ENCODE results near the gene MS4A6E. TPM values are rescaled to one million over a fixed set of nuclear protein-coding genes. Genes with fewer than 3 reads are reported as not detected.
"Not testable (repeated sequence)": the region's sequence is repeated elsewhere in the genome, so short reads cannot be mapped to it uniquely, and the experiment has no call there.

MS4A6E gene
- not detected in 2 replicates for total RNA-seq (2014; rRNA removed; shearing (Covaris generic); ENCODE audit: low replicate concordance)

- in situ Hi-C loops (cut with HindIII; ENCODE audit: low pct_unique_long_range_greater_than_20kb, low sequenced_read_pairs): no loop called here
- DNase-seq (ENCODE audit: low read depth): no peak
These were observed at the start of gene MS4A6E for GRCh38 chr11:60326955-60327354. MS4A6E (plus strand) TSS chr11:60327255; CDS start chr11:60334896, 7,641 bp downstream.

GRCh38 chr11:60280412-60280811 is 46.6 kb upstream of the MS4A6E start, which contains the start of gene MS4A4A:
MS4A4A (plus strand) TSS chr11:60280666; CDS start chr11:60280676, 10 bp downstream.
- in situ Hi-C loops (cut with HindIII; ENCODE audit: low pct_unique_long_range_greater_than_20kb, low sequenced_read_pairs): no loop called here

GRCh38 chr11:60281485-60281884 is 45.6 kb upstream of the MS4A6E start:
- in situ Hi-C loops (cut with HindIII; ENCODE audit: low pct_unique_long_range_greater_than_20kb, low sequenced_read_pairs): no loop called here
- no peak for DNase-seq (ENCODE audit: low read depth)

More at GRCh38 chr11:60280412-60280811, 46.6 kb upstream of the MS4A6E start, which contains the start of gene MS4A4A:
- no peak for DNase-seq (ENCODE audit: low read depth)

DNA sequence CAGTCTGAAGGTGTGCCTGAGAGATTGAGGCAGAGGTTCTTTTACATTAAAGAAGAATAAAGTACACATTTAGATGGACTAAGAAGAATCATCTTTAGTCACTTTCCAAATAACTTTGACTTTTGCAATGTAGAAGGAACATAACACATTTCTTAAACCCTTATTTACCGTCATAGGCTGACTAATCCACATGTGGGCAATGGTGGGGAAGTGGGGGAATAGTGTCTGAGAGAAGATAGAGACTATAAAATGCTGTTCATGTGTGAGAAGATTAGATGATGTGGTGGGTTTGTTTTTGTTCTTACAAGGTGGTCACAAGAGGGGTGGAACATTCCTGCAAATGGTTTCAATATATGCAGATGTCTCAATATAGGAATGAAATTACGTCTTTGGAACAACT is 44.8 kb upstream of the MS4A6E start:
- DNase-seq (ENCODE audit: low read depth): no peak
- in situ Hi-C loops (cut with HindIII; ENCODE audit: low pct_unique_long_range_greater_than_20kb, low sequenced_read_pairs): no loop called here

GRCh38 chr11:60285411-60286126 is 41.5 kb upstream of the MS4A6E start:
- in situ Hi-C loops (cut with HindIII; ENCODE audit: low pct_unique_long_range_greater_than_20kb, low sequenced_read_pairs); DNase-seq (ENCODE audit: low read depth): not testable (repeated sequence)

GRCh38 chr11:60288531-60288930 is 38.5 kb upstream of the MS4A6E start:
- DNase-seq (ENCODE audit: low read depth): no peak
- in situ Hi-C loops (cut with HindIII; ENCODE audit: low pct_unique_long_range_greater_than_20kb, low sequenced_read_pairs): no loop called here

DNA sequence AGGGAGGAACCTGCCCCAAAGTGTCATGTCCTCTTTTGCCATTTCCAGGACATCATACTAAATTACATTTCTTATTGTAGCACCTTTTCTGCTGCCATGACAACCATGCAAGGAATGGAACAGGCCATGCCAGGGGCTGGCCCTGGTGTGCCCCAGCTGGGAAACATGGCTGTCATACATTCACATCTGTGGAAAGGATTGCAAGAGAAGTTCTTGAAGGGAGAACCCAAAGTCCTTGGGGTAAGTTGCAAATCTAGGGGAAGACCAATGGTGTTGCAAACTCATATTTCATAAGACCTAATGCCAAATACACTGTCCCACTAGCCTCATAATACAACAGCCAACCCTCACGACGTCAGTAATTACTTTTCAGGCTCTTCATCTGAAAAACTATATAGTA is 34.9 kb upstream of the MS4A6E start:
- no peak for DNase-seq (ENCODE audit: low read depth)
- in situ Hi-C loops (cut with HindIII; ENCODE audit: low pct_unique_long_range_greater_than_20kb, low sequenced_read_pairs): no loop called here

DNA sequence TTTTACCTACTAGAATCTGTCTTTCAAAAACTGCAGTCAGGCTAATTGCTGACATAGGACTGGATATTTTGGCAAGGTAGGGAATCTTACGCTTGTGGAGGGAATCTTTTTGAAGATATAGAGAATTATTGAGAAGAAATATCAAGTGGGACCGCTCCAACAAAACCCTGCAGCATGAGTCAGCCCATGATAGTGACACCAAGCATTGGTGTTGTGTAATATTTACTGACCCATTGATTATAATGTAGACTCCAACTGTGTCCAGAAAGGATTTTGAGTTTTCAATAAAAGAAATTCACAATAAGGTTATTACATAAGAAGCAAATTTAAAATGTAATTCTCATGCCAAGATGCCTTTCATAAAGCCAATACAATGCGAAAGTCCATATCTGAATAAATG is 25.9 kb upstream of the MS4A6E start:
- DNase-seq (ENCODE audit: low read depth): no peak
- in situ Hi-C loops (cut with HindIII; ENCODE audit: low pct_unique_long_range_greater_than_20kb, low sequenced_read_pairs): no loop called here

GRCh38 chr11:60301884-60302283 is 25.2 kb upstream of the MS4A6E start:
- in situ Hi-C loops (cut with HindIII; ENCODE audit: low pct_unique_long_range_greater_than_20kb, low sequenced_read_pairs); DNase-seq (ENCODE audit: low read depth): not testable (repeated sequence)

- in situ Hi-C loops (cut with HindIII; ENCODE audit: low pct_unique_long_range_greater_than_20kb, low sequenced_read_pairs): no loop called here
- no peak for DNase-seq (ENCODE audit: low read depth)
These were observed 23.4 kb upstream of the MS4A6E start for GRCh38 chr11:60303661-60304060.

DNA sequence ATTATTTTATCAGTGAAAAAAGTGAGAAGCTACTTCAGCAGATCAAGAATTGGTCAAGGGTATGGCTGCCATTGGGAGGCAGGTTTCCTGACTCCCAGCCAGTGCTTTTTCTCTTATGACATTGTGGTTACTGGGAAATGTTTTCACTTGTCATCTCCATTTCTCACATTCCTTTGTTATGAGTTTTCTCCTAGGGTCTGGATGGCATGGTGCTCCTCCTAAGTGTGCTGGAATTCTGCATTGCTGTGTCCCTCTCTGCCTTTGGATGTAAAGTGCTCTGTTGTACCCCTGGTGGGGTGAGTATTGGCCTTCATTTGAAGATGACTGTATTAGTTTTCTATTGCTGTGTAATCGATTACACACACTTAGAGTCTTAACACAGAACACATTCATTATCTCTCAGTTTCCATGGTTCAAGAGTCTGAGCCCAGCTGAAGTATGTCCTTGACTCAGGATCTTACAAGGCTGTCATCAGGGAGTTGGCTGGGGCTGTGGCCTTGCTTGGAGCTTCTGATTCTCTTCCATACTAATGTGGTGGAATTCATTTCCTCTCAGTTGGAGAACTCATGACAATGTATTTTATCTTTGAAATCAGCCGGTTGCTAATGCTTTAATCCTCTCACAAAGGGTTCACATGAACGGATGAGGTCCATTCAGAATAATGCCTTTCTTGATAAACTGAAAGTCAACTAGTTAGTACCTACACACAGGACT is 21.0 kb upstream of the MS4A6E start:
- peak; percentile 22 for DNase-seq (ENCODE audit: low read depth)
- in situ Hi-C loops (cut with HindIII; ENCODE audit: low pct_unique_long_range_greater_than_20kb, low sequenced_read_pairs): no loop called here

- DNase-seq (ENCODE audit: low read depth): no peak
- in situ Hi-C loops (cut with HindIII; ENCODE audit: low pct_unique_long_range_greater_than_20kb, low sequenced_read_pairs): no loop called here
These were observed 19.4 kb upstream of the MS4A6E start for GRCh38 chr11:60307507-60308195.

- no peak for DNase-seq (ENCODE audit: low read depth)
These were observed 16.6 kb upstream of the MS4A6E start for GRCh38 chr11:60310407-60310998.

DNA sequence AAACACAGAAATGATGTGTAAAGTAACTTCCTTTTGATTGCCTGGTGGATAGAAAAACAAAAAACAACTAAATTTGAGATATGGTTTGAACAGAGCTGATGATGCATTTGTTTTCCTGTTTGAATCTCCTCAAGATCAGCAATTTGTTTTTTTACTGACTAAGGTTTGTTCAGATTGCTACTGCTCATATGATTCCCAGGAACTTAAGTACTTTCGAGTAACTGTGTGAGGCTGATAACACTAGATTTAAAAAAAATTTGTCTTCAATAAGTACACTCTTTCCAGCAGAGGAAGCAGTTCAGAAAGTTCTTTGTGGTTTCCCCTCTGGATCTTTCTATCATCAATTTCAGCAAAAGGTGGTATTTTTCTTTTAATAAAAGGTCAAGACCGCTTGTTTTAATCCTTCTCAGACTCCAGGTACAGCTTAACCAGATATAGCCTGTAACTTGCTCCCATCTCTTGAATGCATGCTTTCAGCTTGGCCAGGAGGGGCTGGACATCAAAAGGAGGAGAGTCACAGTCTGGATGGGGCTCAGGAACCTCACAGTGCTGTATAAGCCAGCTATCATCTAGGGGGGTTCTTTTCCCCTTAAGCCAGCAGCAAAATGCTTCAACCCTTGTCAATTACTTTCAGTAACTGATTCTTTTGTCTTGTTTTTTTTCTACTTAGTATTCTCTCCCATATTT is 12.3 kb upstream of the MS4A6E start:
- in situ Hi-C loops (cut with HindIII; ENCODE audit: low pct_unique_long_range_greater_than_20kb, low sequenced_read_pairs): no loop called here
- no peak for DNase-seq (ENCODE audit: low read depth)

More at GRCh38 chr11:60310407-60310998, 16.6 kb upstream of the MS4A6E start:
- in situ Hi-C loops (cut with HindIII; ENCODE audit: low pct_unique_long_range_greater_than_20kb, low sequenced_read_pairs): no loop called here

DNA sequence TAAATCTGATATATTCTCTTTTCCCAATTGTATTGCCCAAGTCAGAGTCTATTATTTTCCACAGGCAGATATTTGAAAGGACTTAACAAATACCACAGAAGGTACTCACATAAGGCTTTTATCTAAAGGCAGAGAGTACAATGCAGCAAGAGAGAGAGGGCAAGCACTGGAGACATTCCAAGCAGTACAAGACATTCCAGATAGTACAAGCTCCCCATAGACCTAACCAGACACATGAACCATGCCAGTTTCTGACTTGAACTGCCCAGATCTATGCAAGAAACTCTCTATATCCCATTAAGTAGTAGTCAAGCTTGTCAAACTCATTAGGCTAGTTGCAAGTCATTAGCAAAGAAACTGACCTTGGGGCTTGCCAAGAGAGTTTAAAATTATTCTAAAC is 11.2 kb upstream of the MS4A6E start:
- in situ Hi-C loops (cut with HindIII; ENCODE audit: low pct_unique_long_range_greater_than_20kb, low sequenced_read_pairs): no loop called here
- no peak for DNase-seq (ENCODE audit: low read depth)

- in situ Hi-C loops (cut with HindIII; ENCODE audit: low pct_unique_long_range_greater_than_20kb, low sequenced_read_pairs): no loop called here
- no peak for DNase-seq (ENCODE audit: low read depth)
These were observed 10.7 kb upstream of the MS4A6E start for GRCh38 chr11:60316317-60316716.

DNA sequence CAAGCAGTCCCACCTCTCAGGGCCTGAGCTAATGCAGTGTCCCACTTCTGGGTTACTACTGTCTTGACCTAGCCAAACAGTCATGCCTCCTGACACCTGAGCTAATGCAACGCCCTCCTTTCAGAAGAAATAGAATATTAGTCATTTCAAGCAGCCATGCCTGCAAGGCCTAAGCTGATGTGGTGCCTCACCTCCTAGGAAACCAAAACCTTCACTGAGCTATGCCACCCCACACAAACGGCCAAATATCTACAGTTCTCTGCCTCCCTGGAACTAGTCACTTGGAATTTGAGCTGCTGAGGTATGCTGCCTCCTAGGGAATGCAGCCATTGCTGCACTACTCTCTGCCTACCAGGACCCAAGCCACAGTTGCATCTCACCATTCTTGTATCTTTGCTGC is 8.3 kb upstream of the MS4A6E start:
- DNase-seq (ENCODE audit: low read depth): no peak
- in situ Hi-C loops (cut with HindIII; ENCODE audit: low pct_unique_long_range_greater_than_20kb, low sequenced_read_pairs): no loop called here

DNA sequence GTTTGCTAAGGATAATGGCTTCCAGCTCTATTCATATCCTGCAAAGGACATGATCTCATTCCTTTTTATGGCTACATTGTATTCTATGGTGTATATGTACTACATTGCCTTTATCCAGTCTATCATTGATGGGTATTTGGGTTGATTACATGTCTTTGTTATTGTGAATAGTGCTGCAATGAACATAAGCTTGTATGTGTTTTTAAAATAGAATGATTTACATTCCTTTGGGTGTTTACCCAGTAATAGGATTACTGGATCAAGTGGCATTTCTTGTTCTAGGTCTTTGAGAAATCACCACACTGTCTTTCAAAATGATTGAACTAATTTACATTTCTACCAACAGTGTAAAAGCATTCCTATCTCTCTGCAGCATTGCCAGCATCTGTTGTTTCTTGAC is 6.0 kb upstream of the MS4A6E start:
- no peak for DNase-seq (ENCODE audit: low read depth)
- in situ Hi-C loops (cut with HindIII; ENCODE audit: low pct_unique_long_range_greater_than_20kb, low sequenced_read_pairs): no loop called here
